SHP77 treated with DMSO at 0.1 percent for 48 hours (cell line): ENCODE measurements around the gene JAK3.
A peak's percentile ranks its signal among the peaks of the same experiment; 100 is the strongest.

Experiments
- DNase-seq: peaks from one replicate; lab custom pipeline; 2025; lab: John Stamatoyannopoulos, UW

JAK3 gene

GRCh38 chr19:17865364-17866311 is 17.9 kb upstream of the JAK3 start:
- no peak for DNase-seq

GRCh38 chr19:17863520-17864182 is 15.9 kb upstream of the JAK3 start:
- no peak for DNase-seq

- no peak for DNase-seq
Observed at GRCh38 chr19:17862711-17863519, 15.1 kb upstream of the JAK3 start.

DNA sequence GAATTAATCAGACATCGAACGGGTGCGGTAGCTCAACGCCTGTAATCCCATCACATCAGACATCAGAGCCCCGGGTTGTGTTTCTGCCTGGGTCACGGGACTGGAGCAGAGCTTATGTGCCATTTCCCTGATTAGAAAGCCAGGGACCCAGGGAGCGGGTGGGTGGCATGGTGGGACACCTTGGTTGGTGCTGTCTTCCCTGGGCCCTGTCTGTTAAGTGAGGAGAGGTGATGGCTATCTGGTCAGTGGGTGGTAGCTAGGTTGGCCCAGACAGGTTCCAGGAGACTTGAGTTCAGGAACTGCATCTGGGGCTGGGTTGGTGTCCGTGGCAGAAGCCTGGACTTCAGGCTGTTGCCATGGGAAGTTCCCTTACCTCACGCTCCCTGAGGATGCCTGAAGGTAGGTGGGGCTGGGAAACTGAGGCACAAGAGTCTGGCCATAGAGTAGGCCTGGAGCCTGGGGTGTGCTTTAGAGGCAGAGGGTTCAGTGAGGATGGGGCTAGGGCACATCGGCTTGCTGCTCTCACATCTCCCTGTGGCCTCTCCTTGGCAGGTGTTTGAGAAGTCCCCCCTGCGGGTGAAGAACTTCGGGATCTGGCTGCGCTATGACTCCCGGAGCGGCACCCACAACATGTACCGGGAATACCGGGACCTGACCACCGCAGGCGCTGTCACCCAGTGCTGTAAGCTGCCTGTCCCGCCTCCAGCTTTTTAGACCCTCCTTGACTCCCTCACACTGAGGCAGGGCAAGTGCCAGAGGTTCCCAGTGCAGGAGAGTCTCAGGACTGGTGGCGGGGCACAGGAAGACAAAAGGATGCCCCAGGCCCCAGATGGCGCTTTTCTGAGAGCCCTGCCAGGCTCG is 14.0 kb upstream of the JAK3 start:
- DNase-seq, result no peak

DNA sequence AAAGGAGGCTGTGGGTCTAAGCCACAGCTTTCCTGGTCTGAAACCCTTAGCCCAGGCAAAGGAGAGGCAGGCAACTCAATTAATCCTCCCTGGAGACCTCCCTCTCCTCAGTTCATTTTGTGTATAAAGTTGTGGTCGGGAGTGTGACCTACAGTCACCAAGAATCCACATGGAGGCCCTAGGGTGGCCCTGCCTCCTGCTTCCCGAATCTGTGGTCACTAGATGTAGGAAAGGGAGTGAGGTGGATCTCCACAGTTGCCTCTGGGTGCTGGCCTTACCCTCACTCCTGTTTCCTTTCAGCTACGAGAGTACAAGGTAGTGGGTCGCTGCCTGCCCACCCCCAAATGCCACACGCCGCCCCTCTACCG is 13.2 kb upstream of the JAK3 start:
- DNase-seq, result no peak

DNA sequence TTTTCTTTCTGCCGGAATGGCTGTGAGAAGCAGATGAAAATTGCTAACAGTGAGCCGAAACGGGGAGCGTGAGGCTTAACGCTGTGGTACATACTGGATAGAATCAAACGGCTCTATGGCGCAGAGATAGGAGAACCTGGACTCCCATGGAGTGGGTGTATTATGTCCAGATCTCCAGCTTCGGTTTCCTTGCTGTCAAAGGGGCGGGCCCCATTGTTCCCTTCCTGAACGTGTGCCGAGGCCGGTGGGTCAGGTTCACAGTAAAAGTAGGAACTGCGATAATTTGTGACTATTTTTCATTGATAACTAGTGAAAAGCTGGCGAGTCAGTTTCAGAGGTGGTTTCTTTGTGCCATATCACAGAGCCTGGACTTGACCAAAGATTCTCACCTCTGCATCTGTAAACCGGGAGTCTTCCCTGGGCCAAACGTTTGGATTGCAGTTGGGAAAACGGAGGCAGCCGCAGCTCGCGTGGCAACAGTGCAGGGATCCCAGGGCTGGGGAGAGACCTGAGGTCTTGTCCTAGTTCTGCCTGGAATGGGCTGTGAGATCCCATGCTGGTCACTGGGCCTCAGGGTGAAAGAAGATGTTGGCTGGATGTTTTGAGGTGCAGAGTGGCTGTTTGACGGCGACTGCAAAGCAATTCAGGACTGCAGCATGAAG is 12.7 kb upstream of the JAK3 start:
- DNase-seq, result no peak

- peak; percentile 97 for DNase-seq
Observed at GRCh38 chr19:17859533-17860330, 11.9 kb upstream of the JAK3 start, which contains the start of gene RPL18A. Gene RPL18A (plus strand): TSS chr19:17859910. CDS start chr19:17859957, 47 bp downstream.

DNA sequence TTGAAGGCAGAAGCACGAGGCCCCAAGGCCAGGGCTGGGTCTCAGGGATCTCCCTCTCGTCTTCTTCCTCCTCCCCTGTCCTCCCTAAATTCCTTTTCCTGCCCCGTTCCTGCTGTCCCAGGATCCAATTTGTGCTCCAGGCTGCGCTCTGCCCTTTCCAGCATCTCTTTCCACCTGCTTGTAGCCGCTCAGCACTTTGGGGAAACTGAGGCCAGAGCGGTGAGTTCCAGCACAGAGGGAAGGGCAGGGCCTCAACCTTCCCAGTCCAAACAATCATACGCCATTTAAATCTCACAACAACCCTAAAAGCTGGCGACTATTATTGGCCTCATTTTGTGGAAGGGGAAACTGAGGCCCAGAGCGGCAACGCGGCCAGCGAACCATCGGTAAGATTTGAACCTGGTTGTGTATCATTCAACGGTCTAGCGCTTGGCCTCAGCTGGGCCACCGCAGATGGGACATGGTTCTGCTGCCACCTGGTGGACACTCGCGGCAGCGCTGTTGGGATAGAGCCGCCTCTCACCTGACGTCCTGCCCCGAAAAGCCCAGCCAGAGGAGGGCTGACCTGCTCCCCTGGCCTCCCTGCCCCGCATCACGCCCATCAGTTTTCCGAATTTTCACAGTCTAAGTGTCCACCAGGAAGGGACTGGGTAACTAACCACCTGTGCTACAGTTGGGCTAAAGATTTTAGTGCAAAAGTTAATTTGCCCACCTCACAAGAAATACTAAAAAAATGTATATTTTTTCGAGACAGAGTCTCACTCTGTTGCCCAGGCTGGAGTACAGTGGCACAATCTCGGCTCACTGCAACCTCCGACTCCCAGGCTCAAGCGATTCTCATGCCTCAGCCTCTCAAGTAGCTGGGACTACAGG is 7.7 kb upstream of the JAK3 start:
- DNase-seq, result peak; percentile 18

- no peak for DNase-seq
Observed at GRCh38 chr19:17854061-17854460, 6.3 kb upstream of the JAK3 start.

DNA sequence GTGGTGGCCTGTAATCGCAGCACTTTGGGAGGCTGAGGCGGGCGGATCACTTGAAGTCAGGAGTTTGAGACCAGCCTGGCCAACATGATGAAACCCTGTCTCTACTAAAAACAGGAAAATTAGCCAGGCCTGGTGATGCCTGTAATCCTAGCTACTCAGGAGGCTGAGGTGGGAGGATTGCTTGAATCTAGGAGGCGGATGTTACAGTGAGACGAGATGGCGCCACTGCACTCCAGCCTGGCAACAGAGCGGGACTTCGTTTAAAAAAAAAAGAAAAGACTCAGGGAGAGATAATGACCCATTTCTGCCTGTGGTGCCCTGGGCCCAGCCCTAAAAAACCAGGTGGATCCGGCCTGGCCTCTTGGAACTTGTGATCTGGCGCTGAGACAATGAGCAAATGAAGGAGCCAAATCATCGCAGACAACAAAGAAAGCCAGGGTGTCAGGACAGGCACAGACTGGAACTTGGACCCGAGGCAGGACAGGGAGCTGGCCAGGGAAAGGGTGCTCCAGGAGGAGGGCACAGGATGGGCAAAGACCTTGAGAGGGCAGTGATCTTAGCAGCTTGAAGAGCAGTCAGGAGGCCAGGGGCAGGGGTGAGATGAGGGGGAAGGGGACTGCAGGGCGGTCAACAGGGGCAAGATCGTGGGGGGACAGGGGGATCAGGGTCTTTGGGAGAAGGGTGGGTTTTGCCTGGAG is 962 bp upstream of the JAK3 start:
- no peak for DNase-seq

GRCh38 chr19:17846146-17846545 is 1.6 kb downstream of the JAK3 start:
- DNase-seq, result no peak

DNA sequence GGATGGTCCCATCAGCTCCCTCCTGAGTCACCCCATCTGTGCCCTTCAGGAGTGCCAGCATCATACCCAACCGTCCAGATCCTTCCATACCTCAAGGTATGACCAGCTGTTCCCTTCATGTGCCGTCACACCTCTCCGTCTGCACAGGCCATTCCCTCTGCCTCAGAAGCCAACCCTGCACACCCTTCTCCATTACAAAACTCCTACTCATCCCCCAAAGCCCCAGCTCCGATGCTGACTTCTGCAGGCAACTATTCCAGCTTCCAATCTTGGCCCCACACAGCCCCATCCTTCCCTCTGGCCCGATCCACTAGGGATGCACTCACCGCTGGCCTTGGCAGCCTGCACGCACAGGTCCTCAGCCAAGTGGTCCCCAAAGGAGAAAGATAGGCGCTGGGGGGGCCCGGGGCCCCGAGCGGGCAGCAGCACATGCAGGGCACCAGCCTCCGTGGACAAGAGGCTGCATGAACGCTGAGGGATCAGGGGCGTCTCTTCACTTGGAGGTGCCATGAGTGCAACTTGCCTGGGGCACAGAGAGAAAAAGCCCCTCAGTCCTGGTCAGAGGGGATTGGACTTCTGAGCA is 3.8 kb downstream of the JAK3 start:
- no peak for DNase-seq

DNA sequence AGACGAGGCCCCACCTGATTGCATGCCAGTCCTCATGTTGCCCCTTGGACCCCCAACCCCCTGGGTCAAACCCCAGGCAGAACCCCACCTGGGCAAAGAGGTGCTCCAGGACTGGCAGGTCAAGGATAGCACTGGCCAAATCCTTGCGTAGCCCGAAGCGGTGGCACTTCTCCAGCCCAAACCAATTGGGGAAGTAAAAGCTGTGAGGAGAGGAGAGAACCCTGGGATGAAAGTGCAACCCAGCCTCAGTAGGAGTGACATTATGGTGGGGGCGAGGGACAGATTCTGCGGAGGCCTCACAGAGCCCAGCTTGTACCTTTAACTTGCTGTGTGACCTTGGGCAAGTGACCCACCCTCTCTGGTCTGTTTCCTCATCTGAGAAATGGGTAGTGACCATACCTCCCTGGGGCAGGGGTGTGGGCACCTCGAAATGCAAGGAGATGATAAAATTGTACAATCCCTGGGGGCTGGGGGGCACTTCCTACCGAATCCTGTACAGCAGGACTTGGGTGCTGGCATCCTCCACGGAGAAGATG is 4.4 kb downstream of the JAK3 start:
- no peak for DNase-seq

DNA sequence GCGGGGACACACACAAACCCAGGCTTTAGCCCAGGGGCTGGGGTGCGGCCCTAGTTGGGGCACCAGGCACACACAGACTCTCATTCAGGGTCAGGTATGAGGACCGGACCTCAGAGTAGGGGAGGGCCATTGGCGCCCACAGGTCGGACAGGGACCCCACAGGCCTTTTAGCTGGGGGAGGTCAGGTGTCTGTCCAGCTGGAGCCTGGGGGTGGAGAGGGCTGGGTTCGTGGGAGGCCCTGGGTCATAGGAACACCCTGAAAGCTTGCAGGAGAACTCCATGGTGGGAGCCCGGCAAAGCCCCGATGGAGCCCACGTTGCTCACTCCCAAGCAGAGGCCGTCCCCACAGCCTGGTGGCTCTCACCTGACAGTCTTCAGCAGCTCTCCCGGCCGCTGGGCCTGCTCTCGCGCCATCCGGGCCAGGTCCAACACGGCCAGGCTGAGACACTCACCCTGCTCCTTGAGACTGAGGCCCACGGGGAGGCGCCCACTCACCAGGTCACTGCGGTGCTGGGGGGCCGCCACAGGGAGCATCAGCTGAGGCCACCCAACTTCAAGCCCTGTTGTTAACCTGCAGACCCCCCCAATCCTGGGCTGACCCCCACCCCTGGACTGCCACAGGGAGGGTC is 5.0 kb downstream of the JAK3 start:
- DNase-seq, result no peak

- peak; percentile 74 for DNase-seq
Observed at GRCh38 chr19:17841810-17842662, 5.7 kb downstream of the JAK3 start.

GRCh38 chr19:17841371-17841809 is 6.4 kb downstream of the JAK3 start:
- DNase-seq, result no peak
